IMR-90 (cell line): ENCODE measurements around the gene MFAP3. TPM values are rescaled to one million over a fixed set of nuclear protein-coding genes. Genes with fewer than 3 reads are reported as not detected.

Experiments used
- ATAC-seq: fragments of 200-7000 bp; cut with Tn5 transposase; 2 replicates; pipeline ENCODE4 v1.9.1; 2020; ENCODE audit warnings: low read depth, mild to moderate bottlenecking, moderate library complexity
- BruUV-seq: library from RNA; stranded (reverse); fragments of 400-500 nt; replicated peaks from 2 replicates; lab custom pipeline; 2021; lab: Mats Ljungman, UMichigan
- CTCF ChIA-PET: fragments of 300-600 bp; formaldehyde crosslinking; extraction: SDS; loops from one replicate; lab custom pipeline; 2021; ENCODE audit warnings: antibody characterized with exemption; lab: Yijun Ruan, JAX
- POLR2A ChIA-PET: fragments of 300-600 bp; sonication (Branson Sonifier 250); formaldehyde crosslinking; loops from one replicate; lab custom pipeline; 2022; ENCODE audit warnings: antibody characterized with exemption; ENCODE audit not compliant: unreplicated experiment; lab: Charles Lee
- DNase-seq: peaks from one replicate; pipeline ENCODE4 v3.0.0; 2013
- H2AFZ ChIP-seq: replicated peaks from 2 replicates; pipeline ENCODE3; 2013; ENCODE audit warnings: low read length, mild to moderate bottlenecking; ENCODE audit not compliant: poor library complexity
- H2AK5ac ChIP-seq: 2 replicates; pipeline ENCODE4 v1.6.1; 2013; ENCODE audit warnings: low read depth, low read length, inconsistent platforms
- H2AK9ac ChIP-seq: replicated peaks from 2 replicates; pipeline ENCODE3; 2013; ENCODE audit warnings: mild to moderate bottlenecking, low read depth, low read length, moderate library complexity; ENCODE audit not compliant: poor library complexity
- H2BK120ac ChIP-seq: 2 replicates; pipeline ENCODE4 v1.6.1; 2013; ENCODE audit warnings: low read depth, low read length, inconsistent platforms
- H2BK15ac ChIP-seq: 3 replicates; pipeline ENCODE4 v1.6.1; 2013; ENCODE audit warnings: low read depth, low read length, inconsistent platforms
- H2BK20ac ChIP-seq: 2 replicates; pipeline ENCODE4 v1.6.1; 2013; ENCODE audit warnings: low read depth, mild to moderate bottlenecking, inconsistent platforms, low read length, moderate library complexity
- H2BK5ac ChIP-seq: 2 replicates; pipeline ENCODE4 v1.6.1; 2013; ENCODE audit warnings: mild to moderate bottlenecking, low read depth, low read length, inconsistent platforms; ENCODE audit not compliant: poor library complexity, severe bottlenecking
- H3K14ac ChIP-seq: replicated peaks from 2 replicates; pipeline ENCODE4 v1.6.1; 2013; ENCODE audit warnings: low read depth, low read length, inconsistent platforms
- H3K18ac ChIP-seq: 2 replicates; pipeline ENCODE4 v1.6.1; 2013; ENCODE audit warnings: low read depth, low read length, control low read depth
- H3K23ac ChIP-seq: 2 replicates; pipeline ENCODE4 v1.6.1; 2013; ENCODE audit warnings: low read depth, low read length, inconsistent platforms
- H3K27ac ChIP-seq: 2 replicates; pipeline ENCODE4 v1.5.1; 2013; ENCODE audit warnings: mild to moderate bottlenecking, control low read depth, low read length; ENCODE audit not compliant: insufficient read depth
- H3K27me3 ChIP-seq: 2 replicates; pipeline ENCODE4 v1.6.1; 2013; ENCODE audit warnings: low read length; ENCODE audit not compliant: control insufficient read depth, insufficient read depth
- H3K36me3 ChIP-seq: 2 replicates; pipeline ENCODE4 v1.6.1; 2013; ENCODE audit warnings: low read length, mixed read lengths; ENCODE audit not compliant: control insufficient read depth, insufficient read depth
- H3K4ac ChIP-seq: 2 replicates; pipeline ENCODE4 v1.6.1; 2013; ENCODE audit warnings: low read depth, low read length, inconsistent platforms
- H3K4me1 ChIP-seq: 2 replicates; pipeline ENCODE4 v1.6.1; 2013; ENCODE audit warnings: low read length, mixed read lengths; ENCODE audit not compliant: control insufficient read depth, insufficient read depth
- H3K4me2 ChIP-seq: 2 replicates; pipeline ENCODE4 v1.6.1; 2013; ENCODE audit warnings: low read depth, mild to moderate bottlenecking, control low read depth, low read length, moderate library complexity
- H3K4me3 ChIP-seq: 2 replicates; pipeline ENCODE4 v1.5.1; 2013; ENCODE audit warnings: low read depth, mild to moderate bottlenecking, control low read depth, low read length, moderate library complexity; ENCODE audit not compliant: insufficient read depth
- H3K56ac ChIP-seq: 2 replicates; pipeline ENCODE4 v1.6.1; 2013; ENCODE audit warnings: low read length, inconsistent platforms; ENCODE audit not compliant: insufficient read depth; ENCODE audit errors: extremely low read depth
- H3K79me1 ChIP-seq, 2 experiments: 2 replicates each; pipeline ENCODE4 v1.6.1; 2013; ENCODE audit warnings: low read length in 2 of 2, inconsistent platforms in 1 of 2, low read depth in 1 of 2
- H3K9ac ChIP-seq: 2 replicates; pipeline ENCODE4 v1.6.1; 2013; ENCODE audit warnings: low read depth, low read length, control low read depth
- H3K9me1 ChIP-seq: 2 replicates; pipeline ENCODE4 v1.6.1; 2013; ENCODE audit warnings: low read length, inconsistent platforms; ENCODE audit not compliant: insufficient read depth
- H3K9me3 ChIP-seq: 2 replicates; pipeline ENCODE4 v1.6.1; 2013; ENCODE audit warnings: low read length; ENCODE audit not compliant: control insufficient read depth, insufficient read depth
- H4K20me1 ChIP-seq: 2 replicates; pipeline ENCODE4 v1.6.1; 2013; ENCODE audit warnings: low read length, inconsistent platforms; ENCODE audit not compliant: insufficient read depth
- H4K5ac ChIP-seq: 2 replicates; pipeline ENCODE4 v1.6.1; 2013; ENCODE audit warnings: mild to moderate bottlenecking, low read depth, low read length, control low read depth
- H4K8ac ChIP-seq, 2 experiments: 2 replicates each; pipeline ENCODE4 v1.6.1; 2013; ENCODE audit warnings: low read depth in 2 of 2, low read length in 2 of 2, control low read depth in 1 of 2, inconsistent platforms in 1 of 2
- H4K91ac ChIP-seq: 2 replicates; pipeline ENCODE4 v1.6.1; 2013; ENCODE audit warnings: low read depth, low read length, inconsistent platforms; ENCODE audit not compliant: insufficient read depth
- CEBPB ChIP-seq: IDR thresholded peaks from 2 replicates; pipeline ENCODE4 v1.6.1; 2012; ENCODE audit warnings: low read depth, low read length, improper control_type of control experiment
- CHD1 ChIP-seq: IDR thresholded peaks from 2 replicates; pipeline ENCODE4 v1.6.1; 2012; ENCODE audit warnings: low read depth, low read length, improper control_type of control experiment
- FOS ChIP-seq: fragments of 150-350 bp; IDR thresholded peaks from 2 replicates; pipeline ENCODE4 v1.6.1; 2016; ENCODE audit warnings: low read depth, low read length
- MAZ ChIP-seq: IDR thresholded peaks from 2 replicates; pipeline ENCODE4 v1.6.1; 2012; ENCODE audit warnings: low read depth, mild to moderate bottlenecking, low read length, improper control_type of control experiment, moderate library complexity, borderline replicate concordance
- RAD21 ChIP-seq: IDR thresholded peaks from 2 replicates; pipeline ENCODE4 v1.6.1; 2012; ENCODE audit warnings: low read length, improper control_type of control experiment
- WGBS, 2 experiments: methylation state at CpG; one replicate each; pipeline versions ENCODE4 v1.1.5 to v1.1.7; 2013; ENCODE audit warnings: missing lambda C conversion rate in 2 of 2; ENCODE audit not compliant: insufficient read length in 1 of 2; ENCODE audit errors: extremely low coverage in 2 of 2; 5-methylcytosine and 5-hydroxymethylcytosine counted together
- dilution Hi-C: fragments of 300-500 bp; cut with HindIII; formaldehyde crosslinking; loops from one replicate; pipeline ENCODE4 v1.14.3; 2018; ENCODE audit warnings: low sequenced_read_pairs; ENCODE audit not compliant: unreplicated experiment
- in situ Hi-C: fragments of 300-500 bp; cut with MboI; formaldehyde crosslinking; loops from 3 replicates; pipeline ENCODE4 v1.14.3; 2019; ENCODE audit warnings: low sequenced_read_pairs, inconsistent platforms, mixed read lengths
- intact Hi-C: fragments of 100-400 bp; cut with micrococcal nuclease; formaldehyde crosslinking; loops from 2 replicates; pipeline ENCODE4 v1.10.0; 2022
- polyA plus RNA-seq, 3 experiments: library from polyadenylated mRNA; depleted of rRNA; stranded (reverse); fragments of >200 nt; gene quantifications; 2 replicates each; pipeline ENCODE4 v1.2.3, GENCODE V29; 2012; ENCODE audit warnings: low replicate concordance in 1 of 3
- total RNA-seq: library from RNA; depleted of rRNA; stranded (reverse); fragments of >200 nt; gene quantifications from 2 replicates; pipeline ENCODE4 v1.2.3, GENCODE V29; 2012

Gene MFAP3
- total and polyA plus RNA-seq, 2 of the 4 experiments (the other 2 are of a cell fraction) = 15.2 to 67.0 TPM

- Histone ChIP-seq H3K23ac (no peak overlapping the region), H2AK5ac (no peak overlapping the region), H3K9ac (no peak overlapping the region), H3K36me3 (0 out of 2 replicates have a peak, but pooled peaks cover 2% of the 10 kb centered on the region), H2BK15ac (no peak overlapping the region), H3K79me1 (no peaks in the 10 kb centered on the region; a peak in 1 of 4 replicates), H3K18ac (no peak overlapping the region), H3K9me3 (no peaks in the 10 kb centered on the region), H2BK5ac (no peak overlapping the region), H3K4ac (no peak overlapping the region), H3K4me2 (no peak overlapping the region), H2AFZ (no peak overlapping the region), H3K9me1 (no peaks in the 10 kb centered on the region), H3K56ac (no peak overlapping the region), H4K20me1 (no peaks in the 10 kb centered on the region), H3K4me1 (no peaks in the 10 kb centered on the region), H3K14ac (no peak overlapping the region), H3K4me3 (no peak overlapping the region), H2AK9ac (no peak overlapping the region), H4K5ac (no peak overlapping the region), H4K8ac (no peak overlapping the region), H4K91ac (no peak overlapping the region), H2BK120ac (no peak overlapping the region), H3K27ac (no peak overlapping the region), H3K27me3 (no peaks in the 10 kb centered on the region), H2BK20ac (no peak overlapping the region)
- no TSS peak for BruUV-seq
- no peak for DNase-seq
- no CpG with 5 or more reads among the region's 7 CpGs for WGBS, 2 experiments
- POLR2A ChIA-PET = no interaction called here
- CTCF ChIA-PET = interaction anchor here (0.9 kb wide), 1 partner anchor 22 kb away, joined by 4 read pairs; no protein-coding TSS in a partner anchor
- intact Hi-C loops = no loop called here
- TF ChIP-seq CHD1 (no peak), CEBPB (no peak), MAZ (no peak), RAD21 (no peak), FOS (no peak)
- in situ Hi-C loops = no loop called here
- dilution Hi-C loops = no loop called here
- ATAC-seq = no peak
Observed at GRCh38 chr5:154002511-154003020, 36.2 kb upstream of the MFAP3 start.
